Liver (tissue), 3 donors: ENCODE measurements around the gene ITGB1.

Source experiments
- ATF3 ChIP-seq: IDR thresholded peaks from 2 replicates; pipeline ENCODE4 v1.6.1; 2016; ENCODE audit warnings: antibody characterized with exemption
- CTCF ChIP-seq: fragments of 150-350 bp; IDR thresholded peaks from 2 replicates; pipeline ENCODE4 v1.5.1; 2017; ENCODE audit warnings: improper control_type of control experiment, low read depth, low read length; ENCODE audit not compliant: missing input control
- EGR1 ChIP-seq, 2 donors: IDR thresholded peaks; 2 replicates each; pipeline ENCODE4 v1.6.1; 2016 to 2018; ENCODE audit warnings: antibody characterized with exemption in 2 of 2, low read depth in 2 of 2
- FOXA2 ChIP-seq: IDR thresholded peaks from 2 replicates; pipeline ENCODE4 v1.6.1; 2016; ENCODE audit warnings: antibody characterized with exemption
- GABPA ChIP-seq, 2 donors: IDR thresholded peaks in 1 of 2; conservative IDR thresholded peaks in 1 of 2; 2 replicates each; pipeline ENCODE4 v1.6.1; 2016; ENCODE audit warnings: antibody characterized with exemption in 2 of 2, mild to moderate bottlenecking in 1 of 2, moderate library complexity in 1 of 2
- JUND ChIP-seq, 2 donors: IDR thresholded peaks; 2 replicates each; pipeline ENCODE4 v1.6.1; 2016; ENCODE audit warnings: antibody characterized with exemption in 2 of 2
- MAX ChIP-seq: IDR thresholded peaks from 2 replicates; pipeline ENCODE4 v1.6.1; 2016; ENCODE audit warnings: antibody characterized with exemption
- RAD21 ChIP-seq, 2 donors: IDR thresholded peaks; 2 replicates each; pipeline ENCODE4 v1.6.1; 2016; ENCODE audit warnings: antibody characterized with exemption in 2 of 2, mild to moderate bottlenecking in 2 of 2
- TAF1 ChIP-seq: conservative IDR thresholded peaks from 2 replicates; pipeline ENCODE4 v1.6.1; 2016; ENCODE audit warnings: antibody characterized with exemption, mild to moderate bottlenecking
- YY1 ChIP-seq: IDR thresholded peaks from 2 replicates; pipeline ENCODE4 v1.6.1; 2016; ENCODE audit warnings: antibody characterized with exemption, mild to moderate bottlenecking
- ZBTB33 ChIP-seq: IDR thresholded peaks from 2 replicates; pipeline ENCODE4 v1.6.1; 2016; ENCODE audit warnings: antibody characterized with exemption
- donor health status: healthy.
- donor health status: healthy.

GRCh38 chr10:32953277-32953927 lies 4.6 kb downstream of the ITGB1 start:
- TF ChIP-seq CTCF (no peak), MAX (no peak), ATF3 (no peak), TAF1 (no peak), ZBTB33 (no peak), GABPA (IDR thresholded peaks at IDR 0.05 in 1 of 2, conservative IDR thresholded peaks at IDR 0.05 in 1 of 2) (no peak), EGR1 (IDR thresholded peaks at IDR 0.05; ENCODE audit: low read depth in 2 of 2) (no peak), FOXA2 (no peak), YY1 (no peak), JUND (IDR thresholded peaks at IDR 0.05) (no peak), RAD21 (IDR thresholded peaks at IDR 0.05) (no peak)
